Fibroblast of skin of left quadriceps (primary cell): ENCODE results near the gene NBEA.

Experiments
- DNase-seq, 2 experiments: peaks; one replicate each; pipeline ENCODE4 v3.0.0-alpha.2; 2013; ENCODE audit warnings: low read depth in 2 of 2

Gene NBEA

DNA sequence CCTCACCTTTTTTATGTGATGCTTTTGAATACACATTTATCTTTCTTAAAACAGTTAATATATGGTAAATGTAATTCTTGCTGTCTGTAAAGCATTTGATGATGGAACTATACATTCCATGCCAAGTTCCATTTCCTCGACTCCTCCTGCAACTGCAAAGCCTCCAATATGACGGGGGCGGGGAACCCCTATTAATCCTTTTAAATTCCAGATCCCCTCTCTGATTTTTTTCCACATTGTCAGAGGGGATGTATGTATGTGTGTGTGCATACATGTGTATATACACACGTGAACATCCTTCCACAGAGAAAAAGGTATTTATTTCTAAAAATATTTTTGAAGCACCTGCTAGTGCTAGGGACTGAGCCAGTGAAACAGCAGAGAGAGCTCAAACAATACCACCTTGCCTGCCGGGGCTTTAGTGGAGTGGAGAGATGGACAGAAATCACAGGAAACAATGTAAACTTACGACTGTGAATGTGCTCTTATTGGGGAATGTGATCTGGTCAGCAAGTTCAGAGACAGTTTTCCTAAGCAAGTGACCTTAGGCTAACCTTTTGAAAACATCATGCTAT, 559.7 kb downstream of the NBEA start:
- DNase-seq = no peak

- DNase-seq = no peak
Observed at GRCh38 chr13:35502456-35502855, 560.4 kb downstream of the NBEA start.

- peak; percentile 75 to 78 for DNase-seq
Observed at GRCh38 chr13:35512271-35512920, 570.3 kb downstream of the NBEA start.

DNA sequence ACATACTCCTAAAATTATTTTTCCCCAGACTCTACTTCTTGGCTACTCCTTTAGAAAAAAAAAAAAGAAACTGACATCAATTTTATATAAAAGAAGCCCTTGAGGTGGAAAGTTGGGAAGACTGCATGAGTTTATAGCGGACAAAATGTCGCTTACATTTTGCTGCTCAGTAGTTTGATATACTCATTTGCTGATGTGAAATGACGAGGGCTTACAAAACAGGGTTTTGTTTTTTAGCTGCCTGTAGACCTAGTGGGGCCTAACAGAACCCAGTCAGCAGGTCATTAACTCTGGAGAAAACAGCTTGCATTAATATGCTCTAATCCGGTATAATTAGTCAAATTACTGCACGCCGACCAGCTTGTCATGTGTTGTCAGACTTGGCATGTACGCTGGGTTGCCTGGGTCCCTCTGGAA, 572.0 kb downstream of the NBEA start:
- no peak for DNase-seq

DNA sequence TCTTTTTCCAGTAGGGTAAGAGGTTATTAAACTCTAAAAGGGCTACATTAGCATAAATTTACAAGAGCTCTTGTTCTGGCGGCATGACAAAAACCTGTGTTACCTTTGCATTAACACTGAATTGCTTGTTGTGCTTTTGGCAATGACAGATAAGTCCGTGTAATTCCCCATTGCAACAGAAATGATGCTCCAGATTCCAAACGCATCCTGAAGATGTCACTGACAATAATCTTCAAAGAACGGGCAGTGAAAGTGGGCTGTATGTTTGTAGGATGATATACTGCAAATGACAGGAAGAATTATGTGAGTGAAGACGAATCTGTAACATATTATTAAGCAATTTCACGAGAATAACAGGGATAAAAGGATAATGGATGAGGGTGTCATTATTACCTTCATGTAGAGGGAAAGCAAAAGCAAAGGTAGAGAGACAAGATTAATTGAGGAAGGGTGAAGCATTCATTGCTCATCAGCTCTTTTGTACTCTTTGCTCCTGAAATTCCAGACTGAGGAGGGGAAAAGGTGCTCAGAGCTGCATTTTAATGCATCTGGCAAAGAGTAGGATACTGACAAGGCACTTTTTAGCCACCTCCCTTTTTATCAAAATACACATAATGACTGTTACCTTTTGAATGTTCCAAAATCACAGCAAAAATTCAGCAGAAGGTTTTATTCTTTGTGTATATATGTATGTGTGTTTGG, 572.9 kb downstream of the NBEA start:
- no peak for DNase-seq

GRCh38 chr13:35518337-35518946, 576.4 kb downstream of the NBEA start:
- DNase-seq = no peak

DNA sequence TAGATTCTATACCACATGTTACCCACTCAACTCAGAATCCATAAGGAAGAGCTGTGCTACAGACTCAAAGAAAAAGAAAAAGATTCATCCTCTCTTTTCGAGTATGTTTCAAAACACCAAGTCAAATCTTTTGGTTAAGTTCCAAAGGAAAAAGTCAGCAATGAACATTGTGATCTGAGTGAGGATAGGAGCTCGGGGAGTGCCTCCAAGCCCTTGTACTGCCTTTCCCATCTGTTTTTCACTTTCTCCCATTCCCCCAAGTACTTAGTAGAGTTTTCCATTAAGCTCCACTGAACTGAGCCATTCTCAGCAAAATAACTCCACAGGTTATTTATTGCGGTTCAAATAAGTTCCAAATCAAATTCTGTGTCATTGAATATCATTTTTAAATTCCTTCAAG, 582.1 kb downstream of the NBEA start:
- DNase-seq = no peak

GRCh38 chr13:35526577-35526976, 584.5 kb downstream of the NBEA start:
- DNase-seq = no peak

DNA sequence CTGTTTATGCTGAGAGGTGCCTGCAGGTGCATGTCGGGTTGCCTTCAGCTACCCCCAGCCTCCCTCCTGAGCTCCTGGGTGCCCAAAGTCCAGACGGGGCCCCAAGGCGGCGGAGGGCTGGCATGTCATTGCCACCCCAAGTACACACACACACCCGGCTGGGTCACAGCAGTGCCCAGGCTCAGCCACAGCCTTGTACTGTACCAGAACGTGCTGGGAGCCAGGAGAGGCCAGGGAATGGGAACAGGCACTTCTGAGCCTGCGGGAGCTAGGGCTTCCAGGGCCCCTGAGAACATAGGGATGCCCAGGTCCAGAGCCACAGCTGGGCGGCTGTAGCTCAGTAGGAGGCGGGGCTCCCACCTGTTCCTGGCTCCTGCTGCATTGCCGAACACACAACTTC, 585.4 kb downstream of the NBEA start:
- no peak for DNase-seq

DNA sequence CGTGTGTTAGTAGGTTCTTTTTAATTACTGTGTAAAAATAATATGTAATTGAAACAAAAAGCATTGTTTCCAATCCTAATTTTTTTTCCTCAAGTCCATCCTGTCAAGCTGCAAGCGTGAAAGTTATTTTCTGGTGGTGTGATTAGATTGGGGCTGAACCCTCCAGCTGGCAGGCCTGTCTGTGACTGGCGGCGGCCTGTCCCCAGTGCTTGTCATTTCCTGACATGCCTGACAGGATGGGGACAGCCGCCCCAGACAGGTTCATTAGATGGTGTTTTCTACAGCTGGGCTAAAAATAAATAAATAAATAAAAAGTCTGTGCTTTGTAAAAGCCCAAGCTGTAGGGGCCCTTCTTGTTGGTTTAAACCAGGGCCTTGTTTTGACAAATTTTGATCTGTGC, 588.1 kb downstream of the NBEA start:
- no peak for DNase-seq

DNA sequence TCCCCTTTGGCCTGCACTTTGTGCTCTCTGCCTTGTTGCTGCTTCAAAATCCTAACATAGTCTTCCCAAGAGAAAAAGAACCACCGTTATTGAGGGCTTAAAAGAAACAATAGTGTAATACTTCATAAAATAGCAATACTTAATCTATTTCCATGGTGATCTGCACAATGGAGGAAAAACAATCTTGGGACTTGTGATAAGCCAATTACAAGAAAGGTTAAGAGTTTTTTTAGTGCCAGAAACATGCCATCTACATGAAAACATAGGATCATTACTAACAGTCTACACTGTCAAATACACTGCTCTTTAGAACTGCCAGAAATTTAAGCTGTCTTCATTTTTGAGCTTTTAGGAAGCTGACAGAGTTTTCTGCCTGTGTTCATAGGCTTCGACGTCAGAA, 588.5 kb downstream of the NBEA start:
- no peak for DNase-seq

DNA sequence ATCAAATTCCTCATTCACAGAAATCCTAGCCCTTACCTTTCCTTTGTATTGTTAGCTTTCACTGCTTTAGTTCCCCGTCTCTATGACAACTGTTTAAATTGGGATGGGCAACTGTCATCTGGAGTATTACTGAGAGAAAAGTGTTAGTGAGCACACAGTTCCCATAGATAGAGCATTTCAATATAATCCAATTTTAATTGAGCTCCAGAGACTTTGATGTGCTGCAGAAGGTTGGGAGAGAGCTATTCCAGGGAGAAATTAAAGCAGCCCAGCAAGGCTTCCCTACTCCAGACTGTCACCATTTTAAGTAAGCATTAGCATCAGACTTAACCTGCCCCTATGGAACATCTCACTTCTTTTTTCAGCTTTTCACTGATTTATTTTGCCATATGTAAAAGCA, 589.5 kb downstream of the NBEA start:
- no peak for DNase-seq

DNA sequence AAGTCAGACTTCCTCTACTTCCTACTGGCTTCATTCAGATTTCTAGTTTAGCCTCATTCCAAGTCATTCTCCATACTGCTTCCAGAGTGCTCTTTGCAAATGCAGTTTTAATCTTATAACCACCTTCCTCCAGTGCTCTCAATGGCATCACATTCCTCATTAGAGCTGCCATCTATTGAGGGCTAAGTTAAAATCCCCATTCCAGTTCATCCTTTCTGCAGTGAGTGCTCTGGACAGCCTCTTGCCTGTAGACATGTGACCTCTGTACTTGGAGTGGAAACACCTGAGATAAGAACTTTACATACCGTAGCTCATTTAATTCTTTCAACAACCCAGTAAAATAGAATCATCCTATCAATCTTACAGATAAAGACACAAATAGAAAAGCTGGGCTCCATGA, 592.3 kb downstream of the NBEA start:
- DNase-seq = no peak

- DNase-seq = no peak
Observed at GRCh38 chr13:35548790-35549189, 606.7 kb downstream of the NBEA start.

- peak in 1 of 2 experiments; percentile 20 for DNase-seq
Observed at GRCh38 chr13:35549481-35549880, 607.4 kb downstream of the NBEA start.

DNA sequence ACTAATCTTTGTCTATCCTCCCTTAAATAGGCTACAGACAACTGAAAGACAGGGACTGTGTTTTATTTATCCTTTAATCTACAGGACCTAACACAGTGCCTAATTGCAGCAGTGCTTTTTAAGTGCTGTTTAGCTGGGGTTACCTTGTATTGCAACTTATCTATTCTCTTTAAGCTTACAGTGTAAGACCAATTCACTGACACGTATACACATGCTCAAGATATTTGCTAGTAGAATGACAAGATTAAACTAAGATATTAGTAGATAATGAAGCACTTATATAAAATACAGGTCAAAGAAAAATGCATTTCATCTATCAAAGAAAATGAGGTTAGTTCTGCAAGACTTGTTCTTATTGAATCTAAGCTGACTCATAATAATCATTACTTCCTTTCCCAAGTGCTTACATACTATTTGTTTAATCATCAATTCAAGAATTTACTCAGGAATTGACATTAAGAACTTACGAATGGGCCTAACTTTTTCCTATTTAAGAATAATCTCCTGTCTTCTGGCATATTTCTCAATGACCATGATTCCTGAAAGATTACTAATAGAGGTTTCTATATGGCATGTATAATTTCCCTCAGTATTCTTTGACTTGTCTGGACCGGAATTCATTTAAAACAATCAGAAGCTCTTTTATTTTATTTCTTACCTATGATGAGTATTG, 610.2 kb downstream of the NBEA start:
- DNase-seq = peak; percentile 55 to 60

- DNase-seq = no peak
Observed at GRCh38 chr13:35554972-35555623, 613.0 kb downstream of the NBEA start.

GRCh38 chr13:35557475-35557874, 615.4 kb downstream of the NBEA start:
- no peak for DNase-seq

DNA sequence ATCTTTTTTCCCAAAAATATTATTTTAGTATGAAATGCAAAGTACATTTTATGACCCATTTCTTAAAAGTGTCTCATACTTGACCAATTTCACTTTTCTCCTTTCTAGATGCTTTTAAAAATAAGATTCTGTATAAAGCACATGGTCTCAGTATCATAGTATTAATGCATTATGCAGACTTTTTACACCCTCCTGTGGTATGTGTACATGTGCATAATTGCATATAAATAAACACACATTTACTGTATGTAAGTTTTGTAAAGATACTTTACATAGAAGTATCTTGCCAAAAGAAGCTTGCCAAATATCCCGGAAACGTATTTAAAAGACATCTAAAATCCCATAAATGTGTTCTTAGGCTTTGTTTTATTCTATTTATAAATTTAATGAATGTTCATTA, 619.5 kb downstream of the NBEA start:
- no peak for DNase-seq

- no peak for DNase-seq
Observed at GRCh38 chr13:35565273-35565672, 623.2 kb downstream of the NBEA start.

GRCh38 chr13:35566340-35566739, 624.3 kb downstream of the NBEA start:
- no peak for DNase-seq
